Gastroesophageal sphincter (tissue), 3 donors: Measurements from ENCODE around the gene IL16.

Source experiments
- POLR2AphosphoS5 ChIP-seq: sonication (generic); formaldehyde crosslinking; IDR thresholded peaks from one replicate; pipeline ENCODE4 v1.6.1; 2017; ENCODE audit warnings: antibody characterized with exemption
- TF ChIP-seq, protein P1 (sequence below), 4 experiments: fragments of 200-600 bp in 2 of 4; fragments of 450-650 bp in 2 of 4; sonication (generic) in 1 of 4; IDR thresholded peaks; one replicate each; pipeline ENCODE4 v1.5.1; 2017 to 2019; ENCODE audit warnings: antibody characterized with exemption in 4 of 4, mild to moderate bottlenecking in 2 of 4, moderate library complexity in 2 of 4

DNA sequence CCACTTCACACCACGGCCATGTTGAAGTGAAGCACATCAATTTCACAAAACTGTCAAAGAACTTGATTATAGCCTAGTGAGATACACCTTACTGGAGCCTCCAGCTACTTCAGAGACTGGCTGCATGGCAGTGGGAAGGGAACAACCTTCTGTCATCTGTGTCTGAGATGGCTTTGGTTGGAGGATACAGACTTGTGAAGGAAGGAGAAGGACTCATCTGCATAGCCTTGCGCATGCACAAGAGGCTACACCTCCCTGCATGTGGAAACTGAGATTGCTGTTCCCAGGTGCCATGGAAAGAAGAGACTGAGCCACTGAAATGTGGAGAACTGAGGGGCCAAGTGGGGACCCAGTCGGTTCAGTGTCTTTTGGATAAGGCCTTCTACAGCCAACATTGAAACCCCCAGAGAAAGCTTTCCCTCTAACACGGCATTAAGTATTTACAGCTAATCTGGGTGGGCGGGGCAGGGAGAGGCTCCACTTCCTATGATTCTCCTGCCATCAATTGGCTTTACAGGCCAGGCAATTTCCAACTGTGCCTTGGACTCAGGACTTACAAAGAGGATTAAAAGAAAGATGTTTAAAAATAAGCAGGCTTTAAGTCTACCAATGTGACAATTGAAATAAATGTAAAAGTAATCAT lies 58.8 kb downstream of the IL16 start:
- TF ChIP-seq, protein P1, sequence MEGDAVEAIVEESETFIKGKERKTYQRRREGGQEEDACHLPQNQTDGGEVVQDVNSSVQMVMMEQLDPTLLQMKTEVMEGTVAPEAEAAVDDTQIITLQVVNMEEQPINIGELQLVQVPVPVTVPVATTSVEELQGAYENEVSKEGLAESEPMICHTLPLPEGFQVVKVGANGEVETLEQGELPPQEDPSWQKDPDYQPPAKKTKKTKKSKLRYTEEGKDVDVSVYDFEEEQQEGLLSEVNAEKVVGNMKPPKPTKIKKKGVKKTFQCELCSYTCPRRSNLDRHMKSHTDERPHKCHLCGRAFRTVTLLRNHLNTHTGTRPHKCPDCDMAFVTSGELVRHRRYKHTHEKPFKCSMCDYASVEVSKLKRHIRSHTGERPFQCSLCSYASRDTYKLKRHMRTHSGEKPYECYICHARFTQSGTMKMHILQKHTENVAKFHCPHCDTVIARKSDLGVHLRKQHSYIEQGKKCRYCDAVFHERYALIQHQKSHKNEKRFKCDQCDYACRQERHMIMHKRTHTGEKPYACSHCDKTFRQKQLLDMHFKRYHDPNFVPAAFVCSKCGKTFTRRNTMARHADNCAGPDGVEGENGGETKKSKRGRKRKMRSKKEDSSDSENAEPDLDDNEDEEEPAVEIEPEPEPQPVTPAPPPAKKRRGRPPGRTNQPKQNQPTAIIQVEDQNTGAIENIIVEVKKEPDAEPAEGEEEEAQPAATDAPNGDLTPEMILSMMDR (IDR thresholded peaks at IDR 0.05): no peak
- TF ChIP-seq POLR2AphosphoS5: no peak
